SK-N-DZ (cell line): ENCODE data around the gene ASPSCR1.

Experiments used
- DNase-seq: peaks from one replicate; pipeline ENCODE4 v3.0.0-alpha.2; 2015; ENCODE audit warnings: low spot score

ASPSCR1 gene

DNA sequence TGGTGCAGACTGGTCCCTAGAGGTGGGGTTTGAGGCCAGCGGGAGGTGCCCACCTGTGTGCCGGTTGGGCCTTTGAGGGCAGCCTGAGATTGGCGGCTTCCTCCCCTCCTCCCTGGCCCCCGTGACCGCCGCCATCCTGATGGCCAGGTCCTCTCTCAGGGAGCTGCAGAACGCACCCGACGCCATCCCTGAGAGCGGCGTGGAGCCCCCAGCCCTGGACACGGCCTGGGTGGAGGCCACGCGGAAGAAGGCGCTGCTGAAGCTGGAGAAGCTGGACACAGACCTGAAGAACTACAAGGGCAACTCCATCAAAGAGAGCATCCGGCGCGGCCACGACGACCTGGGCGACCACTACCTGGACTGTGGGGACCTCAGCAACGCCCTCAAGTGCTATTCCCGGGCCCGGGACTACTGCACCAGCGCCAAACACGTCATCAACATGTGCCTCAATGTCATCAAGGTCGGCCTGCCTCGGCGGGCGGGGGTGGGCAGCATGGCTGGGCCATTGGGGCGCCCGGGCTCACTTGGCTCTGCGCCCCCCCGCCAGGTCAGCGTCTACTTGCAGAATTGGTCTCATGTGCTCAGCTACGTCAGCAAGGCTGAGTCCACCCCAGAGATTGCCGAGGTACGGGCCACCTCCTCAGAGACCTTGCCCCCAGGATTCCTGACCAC, 77.1 kb downstream of the ASPSCR1 start:
- DNase-seq, result no peak

DNA sequence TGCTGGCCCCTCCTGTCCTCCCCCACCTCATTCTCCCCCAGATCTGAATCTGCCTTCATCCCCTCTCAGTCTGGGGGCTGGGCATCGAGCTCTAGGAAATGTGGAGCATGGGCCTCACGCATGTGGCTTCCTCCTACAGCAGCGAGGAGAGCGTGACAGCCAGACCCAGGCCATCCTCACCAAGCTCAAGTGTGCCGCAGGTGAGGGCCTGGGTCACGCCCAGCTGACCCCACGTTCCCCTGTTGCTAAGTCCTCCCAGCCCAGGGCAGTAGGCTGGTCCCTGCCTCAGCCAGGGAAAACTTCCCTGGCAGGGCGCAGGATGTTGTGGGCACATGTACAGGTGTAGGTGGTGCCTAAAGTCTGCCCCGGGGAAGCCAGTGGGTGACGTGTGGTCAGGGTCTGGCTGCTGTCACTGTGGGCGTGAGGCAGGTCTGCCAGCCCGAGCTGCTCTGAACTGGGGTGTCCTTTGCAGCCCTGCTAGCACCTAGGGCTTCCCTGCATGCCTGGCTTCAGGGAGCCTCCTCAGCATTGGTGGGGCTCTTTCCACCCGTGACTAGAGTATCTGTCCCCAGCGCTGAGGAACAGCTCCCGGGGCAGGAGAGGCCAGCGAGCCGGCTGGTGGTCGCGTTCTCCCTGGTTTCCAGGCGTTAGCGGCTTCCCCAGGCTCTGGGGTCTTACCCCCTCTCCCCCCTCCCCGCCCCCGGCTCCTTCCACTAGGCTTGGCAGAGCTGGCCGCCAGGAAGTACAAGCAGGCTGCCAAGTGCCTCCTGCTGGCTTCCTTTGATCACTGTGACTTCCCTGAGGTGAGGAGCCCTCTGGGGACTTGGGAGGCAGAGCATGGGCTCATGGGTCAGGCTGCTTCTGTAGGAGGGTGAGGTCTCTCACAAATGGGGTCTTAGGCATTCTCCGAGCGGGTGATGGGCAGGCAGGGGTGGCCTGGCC, 77.9 kb downstream of the ASPSCR1 start:
- no peak for DNase-seq

DNA sequence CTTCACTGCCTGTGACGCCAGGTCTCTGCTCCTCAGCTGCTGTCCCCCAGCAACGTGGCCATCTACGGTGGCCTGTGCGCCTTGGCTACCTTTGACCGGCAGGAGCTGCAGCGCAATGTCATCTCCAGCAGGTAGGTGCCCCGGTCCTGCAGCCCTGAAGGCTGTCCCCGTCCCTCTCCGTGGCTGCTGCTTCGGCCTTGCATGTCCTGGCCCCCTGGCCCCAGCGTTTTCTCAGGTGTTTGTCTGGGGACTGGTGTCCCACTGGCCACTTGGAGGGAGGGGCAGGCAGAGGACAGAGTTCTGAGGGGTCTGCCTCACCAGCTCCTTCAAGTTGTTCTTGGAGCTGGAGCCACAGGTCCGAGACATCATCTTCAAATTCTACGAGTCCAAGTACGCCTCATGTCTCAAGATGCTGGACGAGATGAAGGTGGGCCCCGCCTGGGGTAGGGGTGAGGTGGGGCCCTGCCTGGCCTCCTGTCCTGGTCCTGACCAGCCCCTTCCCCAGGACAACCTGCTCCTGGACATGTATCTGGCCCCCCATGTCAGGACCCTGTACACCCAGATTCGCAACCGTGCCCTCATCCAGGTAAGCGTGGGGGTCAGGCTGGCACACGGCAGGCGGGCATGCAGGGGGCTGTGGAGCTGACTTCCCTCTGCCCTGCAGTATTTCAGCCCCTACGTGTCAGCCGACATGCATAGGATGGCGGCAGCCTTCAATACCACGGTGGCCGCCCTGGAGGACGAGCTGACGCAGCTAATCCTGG, 78.7 kb downstream of the ASPSCR1 start:
- no peak for DNase-seq

DNA sequence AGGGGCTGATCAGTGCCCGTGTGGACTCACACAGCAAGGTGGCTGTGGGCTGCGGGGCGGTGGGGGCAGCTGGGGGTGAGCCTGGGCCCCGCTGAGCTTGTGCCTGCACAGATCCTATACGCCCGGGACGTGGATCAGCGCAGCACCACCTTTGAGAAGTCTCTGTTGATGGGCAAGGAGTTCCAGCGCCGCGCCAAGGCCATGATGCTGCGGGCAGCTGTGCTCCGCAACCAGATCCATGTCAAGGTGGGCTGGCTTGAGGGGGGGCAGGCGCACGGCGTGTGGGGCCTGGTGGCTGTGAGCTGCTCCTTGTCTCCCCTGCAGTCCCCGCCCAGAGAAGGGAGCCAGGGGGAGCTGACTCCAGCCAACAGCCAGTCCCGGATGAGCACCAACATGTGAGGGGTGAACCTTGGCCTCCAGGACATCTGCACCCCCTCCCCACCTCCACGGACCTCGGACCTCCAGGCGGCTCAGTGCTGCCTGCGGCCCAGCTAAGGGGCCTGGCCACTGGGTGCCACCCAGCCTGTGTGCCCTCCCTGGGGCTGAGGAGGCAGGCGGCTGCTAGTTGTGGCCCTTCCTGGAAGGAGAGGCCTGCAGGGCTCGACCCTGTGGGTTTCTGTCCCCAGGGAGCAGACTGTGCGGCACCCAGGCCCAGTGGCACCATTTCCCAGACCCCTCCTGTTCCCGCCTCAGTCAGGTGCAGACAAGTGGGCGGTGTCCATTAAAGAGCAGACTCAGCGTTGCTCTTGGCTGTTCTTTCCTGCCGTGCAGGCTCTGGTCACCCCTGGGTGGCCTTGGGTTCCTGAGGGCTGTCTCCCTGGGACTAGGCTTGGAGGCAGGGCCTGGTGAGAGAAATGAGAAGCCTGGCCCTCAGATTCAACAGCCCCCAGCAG, 79.5 kb downstream of the ASPSCR1 start:
- DNase-seq, result no peak

DNA sequence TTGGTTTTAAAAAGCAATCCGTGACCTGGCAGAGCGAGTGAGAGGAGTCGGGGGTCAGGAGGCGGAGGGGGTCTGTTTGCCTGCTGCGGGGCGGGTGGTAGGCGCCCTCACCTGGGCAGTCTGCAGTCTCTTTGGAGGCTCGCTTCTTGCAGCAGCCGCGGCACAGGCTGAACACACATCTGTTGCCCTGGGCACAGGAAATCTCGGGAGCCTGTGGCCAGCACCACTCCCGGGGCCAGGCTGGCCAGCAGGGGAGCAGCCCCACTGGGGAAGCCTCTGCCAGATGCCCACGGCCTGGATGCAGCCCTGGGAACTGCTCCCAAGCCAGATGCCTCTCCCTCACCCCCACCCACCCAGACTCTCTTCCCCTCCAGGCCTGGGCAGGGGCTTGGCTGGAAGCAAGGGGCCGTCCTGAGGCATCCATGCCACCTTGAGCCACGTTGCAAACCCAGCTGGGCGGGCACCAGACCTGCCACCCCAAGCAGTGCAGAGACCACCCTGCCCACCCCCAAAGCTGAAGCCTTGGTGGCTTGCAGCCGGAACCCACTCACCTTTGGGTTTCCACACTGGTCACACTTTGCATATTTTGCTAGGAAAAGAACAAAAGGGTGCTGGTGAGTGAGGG, 80.9 kb downstream of the ASPSCR1 start:
- DNase-seq, result no peak

DNA sequence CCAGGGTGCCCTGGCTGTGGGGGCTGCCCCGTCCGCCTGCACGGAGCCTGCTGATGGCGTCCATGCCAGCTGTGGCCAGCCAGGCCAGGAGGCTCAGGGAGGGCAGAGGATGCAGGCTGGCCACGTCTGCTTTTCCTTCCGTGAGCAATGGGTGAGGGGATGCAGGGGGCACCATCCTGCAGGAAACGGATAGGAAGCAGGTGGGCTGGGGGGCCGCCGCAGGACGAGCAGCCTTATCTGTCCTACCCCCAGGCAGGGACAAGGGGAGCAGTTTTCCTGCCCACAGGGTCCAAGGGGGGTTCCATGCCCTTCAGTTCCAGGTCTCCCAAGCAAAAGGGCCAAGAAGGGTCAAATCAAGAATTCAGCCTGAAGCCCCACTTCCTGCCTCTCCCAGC, 81.4 kb downstream of the ASPSCR1 start:
- DNase-seq, result no peak

DNA sequence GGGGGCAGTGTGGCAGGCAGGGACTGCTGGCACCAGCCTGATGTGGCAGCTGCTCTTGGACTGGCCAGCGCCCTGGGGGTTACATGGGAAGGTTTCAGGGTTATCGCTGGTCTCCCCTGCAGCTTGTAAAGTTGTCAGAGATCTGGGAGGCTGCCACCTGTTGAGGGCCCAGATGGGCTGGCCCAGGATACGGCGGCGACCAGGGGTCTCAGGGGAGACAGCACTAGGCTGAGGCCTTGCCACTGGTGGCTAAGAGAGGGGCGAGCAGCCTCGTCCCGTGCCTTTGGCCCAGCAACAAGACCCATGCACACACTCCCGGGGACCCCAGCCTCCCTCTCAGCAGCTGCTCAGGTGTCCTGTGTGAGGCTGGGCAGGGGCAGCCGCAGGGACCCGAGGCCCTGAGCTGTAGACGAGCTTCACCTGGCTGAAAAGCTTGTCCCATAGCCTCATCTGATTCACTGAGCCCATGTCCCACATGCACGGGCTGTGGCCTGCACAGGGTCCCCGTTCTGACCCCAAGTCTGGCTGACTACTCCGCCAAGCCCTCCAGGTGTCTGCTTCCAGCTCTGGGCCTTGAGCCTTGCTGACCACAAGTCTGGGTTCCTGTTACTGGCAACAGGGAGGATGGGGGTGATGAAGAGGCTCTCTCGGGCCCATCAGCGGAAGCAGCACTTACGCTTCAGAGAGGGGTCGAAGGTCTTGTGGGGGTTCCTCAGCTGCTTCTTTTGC, 82.0 kb downstream of the ASPSCR1 start:
- no peak for DNase-seq

DNA sequence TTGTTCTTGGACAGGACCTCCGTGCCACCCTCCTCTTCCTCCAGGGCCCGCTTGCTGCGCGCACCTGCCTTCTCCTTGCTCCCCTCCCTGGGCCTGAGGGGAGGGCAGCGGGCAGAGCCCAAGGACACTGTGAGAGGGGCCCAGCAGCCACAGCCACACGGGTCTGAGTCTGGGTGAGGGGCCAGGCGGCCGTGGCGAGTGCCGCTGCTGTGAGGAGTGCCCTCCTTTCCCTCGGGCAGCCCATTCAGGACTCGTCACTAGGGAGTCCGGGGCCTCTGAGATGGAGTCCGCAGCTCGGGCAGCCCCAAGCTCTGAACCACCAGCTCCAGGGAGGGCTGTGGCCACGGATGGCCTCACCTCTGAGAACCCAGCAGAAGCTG, 82.6 kb downstream of the ASPSCR1 start:
- no peak for DNase-seq

DNA sequence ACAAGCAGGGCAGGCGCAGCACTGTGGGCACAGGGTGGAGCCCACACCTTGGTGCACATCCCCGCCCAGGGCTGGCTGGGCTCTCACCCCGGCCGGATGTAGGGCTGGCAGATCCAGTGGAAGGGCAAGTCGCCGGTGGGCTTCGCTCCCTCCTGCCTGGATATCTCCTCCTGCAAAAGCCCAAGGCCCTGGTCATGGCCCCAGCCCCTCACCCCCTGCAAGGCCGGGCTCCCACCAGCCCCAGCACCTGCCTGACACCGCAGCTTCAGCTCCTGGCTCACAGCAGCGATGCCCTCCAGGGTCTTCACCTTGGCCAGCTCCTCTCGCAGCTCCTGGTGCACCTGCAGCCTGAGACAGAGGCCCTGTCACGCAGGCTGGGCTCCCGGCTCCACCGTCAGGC, 83.2 kb downstream of the ASPSCR1 start:
- DNase-seq, result no peak

DNA sequence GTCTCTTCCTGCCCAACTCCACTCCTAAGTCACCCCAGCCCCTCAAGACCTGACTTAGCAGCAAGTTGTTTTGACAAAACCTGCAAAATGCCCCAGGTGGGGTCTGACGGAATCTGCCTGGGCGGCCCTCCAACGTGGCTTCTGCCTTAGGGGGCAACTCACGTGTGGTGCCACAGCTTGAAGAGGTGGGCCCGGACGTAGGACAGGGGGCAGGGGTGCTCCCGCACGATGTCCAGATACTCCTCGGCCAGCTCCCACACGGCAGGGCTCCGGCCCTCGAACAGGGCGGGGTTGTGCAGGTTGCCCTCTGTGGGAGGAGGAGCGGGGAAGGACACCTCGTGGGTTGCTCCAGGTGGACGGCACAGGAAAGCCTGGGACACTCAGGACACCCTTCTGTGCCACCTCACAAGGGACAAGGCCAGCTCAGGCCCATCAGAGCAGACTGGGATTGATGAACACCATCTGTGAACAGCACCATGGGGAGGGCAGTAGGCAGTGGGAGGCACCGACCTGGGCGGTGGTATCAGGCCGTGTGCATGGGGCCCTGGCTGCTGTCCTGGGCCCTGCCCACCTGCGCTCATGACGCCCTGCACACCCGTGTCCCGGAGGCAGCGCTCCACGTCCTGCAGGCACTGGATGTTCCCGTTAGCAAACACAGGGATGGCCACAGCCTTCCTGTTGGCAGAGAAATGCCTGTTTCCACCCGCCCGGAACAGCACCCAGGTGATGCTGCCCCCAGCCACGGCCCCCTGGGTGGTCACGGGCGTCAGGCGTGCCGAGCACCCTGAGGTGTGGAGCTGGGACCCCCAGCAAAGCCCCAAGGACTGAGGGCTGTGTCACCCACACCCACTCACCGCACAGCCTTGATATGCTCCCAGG, 83.9 kb downstream of the ASPSCR1 start:
- no peak for DNase-seq

DNA sequence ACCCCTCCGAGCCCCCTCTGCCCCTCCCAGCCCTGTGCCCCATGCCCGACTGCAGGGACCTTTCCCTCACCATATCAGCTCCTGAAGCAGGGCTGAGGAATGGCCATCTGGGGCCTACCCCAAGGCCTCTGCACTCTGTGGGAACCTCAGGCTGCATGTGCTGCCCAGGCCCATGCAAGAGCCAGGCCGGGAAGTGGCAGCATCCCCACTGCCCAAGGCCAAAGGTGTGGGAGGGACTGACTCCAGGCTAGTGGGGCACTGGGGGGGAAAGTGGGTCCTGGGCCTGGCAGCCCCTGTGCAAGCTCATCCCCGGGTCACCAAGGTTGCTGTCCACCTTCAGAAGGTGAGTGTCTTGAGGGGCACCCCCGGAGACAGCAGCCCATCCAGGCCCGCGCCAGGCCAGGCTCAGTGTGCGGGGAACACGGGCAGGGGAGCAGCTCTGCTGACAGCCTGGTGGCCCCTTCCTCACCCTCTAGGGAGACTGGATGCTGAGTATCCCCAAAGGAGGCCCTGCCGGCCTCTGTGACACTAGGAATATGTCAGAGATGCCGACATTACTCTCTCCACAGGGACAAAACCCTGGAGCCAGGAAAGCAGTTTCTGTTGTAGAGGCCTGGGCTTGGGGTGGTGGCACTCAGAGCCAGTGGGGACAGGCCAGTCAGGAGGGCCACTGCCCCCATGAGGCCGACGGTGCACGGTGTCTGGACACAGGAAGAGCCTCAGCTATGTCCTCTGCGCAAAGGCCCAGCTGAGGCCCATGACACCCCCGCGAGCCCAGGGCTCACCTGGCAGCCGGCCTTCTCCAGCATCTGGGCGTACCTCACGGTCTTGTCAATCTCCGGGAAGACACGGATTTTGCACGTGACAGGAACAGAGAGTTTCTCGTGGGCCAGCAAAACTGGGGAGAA, 84.9 kb downstream of the ASPSCR1 start:
- DNase-seq, result no peak

DNA sequence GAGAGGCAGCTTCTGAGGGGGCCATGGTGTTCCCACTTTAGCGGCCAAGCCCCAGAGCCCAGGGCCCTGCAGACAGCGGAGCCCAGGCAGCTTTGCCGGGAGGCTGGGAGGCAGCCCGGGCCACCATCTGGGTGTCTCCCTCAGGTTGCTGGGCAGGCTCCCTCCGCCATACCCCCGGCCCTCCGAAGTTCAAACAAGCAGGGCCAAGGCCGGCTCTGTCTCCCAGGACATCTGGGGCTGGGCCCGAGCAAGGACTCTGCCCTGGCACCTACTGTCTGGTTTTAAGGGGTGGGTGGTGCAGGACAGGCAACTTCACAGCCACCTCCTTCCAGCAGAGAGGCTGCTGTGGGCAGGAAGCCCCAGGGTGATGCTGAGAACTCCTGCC, 85.5 kb downstream of the ASPSCR1 start:
- no peak for DNase-seq

DNA sequence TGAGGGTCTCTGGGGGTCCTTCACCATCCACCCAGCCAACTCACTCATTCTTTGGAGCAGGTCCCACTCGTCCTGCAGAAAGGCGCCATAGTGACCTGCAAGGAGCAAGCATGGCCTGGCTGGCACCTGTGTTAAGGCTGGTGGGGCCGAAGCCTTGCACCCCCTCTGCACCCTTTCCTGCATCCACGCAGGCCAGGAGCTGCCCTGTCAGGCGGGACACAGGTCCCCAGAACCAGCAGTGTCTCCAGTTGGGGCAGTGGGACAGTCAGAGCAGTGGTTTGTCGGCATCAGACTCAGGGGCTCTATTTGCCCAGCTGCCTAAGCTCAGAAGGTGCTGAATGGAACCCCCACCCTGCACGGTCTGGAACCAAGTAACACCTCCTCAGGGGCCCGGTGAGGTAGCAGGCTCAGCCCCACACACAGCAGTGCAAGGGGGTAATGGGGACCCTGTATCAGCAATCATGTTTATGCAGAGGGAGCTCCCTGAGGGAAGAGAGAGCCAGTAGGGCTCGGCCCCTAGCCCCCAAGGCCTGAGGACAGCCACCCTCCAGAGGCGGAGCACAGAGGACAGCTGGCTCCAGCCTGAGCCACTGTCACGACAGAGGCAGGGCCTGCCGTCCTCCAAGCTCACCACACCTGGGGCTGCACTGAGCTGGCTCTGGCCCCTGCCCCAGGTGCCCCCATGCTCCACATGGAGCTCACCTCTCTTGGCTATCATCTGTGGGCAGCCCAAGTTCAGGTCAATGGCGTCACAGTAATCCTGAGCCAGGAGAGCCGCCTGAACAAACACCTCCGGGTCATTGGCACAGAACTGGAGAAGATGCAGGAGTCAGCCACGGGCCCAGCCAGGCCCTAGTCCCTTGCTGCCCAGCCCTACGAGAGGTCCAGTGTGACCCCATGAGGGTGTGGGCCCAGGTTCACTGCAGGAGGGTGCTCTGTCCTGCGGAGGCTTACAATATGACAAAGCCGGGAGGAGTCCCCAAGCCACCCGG, 86.3 kb downstream of the ASPSCR1 start:
- no peak for DNase-seq

DNA sequence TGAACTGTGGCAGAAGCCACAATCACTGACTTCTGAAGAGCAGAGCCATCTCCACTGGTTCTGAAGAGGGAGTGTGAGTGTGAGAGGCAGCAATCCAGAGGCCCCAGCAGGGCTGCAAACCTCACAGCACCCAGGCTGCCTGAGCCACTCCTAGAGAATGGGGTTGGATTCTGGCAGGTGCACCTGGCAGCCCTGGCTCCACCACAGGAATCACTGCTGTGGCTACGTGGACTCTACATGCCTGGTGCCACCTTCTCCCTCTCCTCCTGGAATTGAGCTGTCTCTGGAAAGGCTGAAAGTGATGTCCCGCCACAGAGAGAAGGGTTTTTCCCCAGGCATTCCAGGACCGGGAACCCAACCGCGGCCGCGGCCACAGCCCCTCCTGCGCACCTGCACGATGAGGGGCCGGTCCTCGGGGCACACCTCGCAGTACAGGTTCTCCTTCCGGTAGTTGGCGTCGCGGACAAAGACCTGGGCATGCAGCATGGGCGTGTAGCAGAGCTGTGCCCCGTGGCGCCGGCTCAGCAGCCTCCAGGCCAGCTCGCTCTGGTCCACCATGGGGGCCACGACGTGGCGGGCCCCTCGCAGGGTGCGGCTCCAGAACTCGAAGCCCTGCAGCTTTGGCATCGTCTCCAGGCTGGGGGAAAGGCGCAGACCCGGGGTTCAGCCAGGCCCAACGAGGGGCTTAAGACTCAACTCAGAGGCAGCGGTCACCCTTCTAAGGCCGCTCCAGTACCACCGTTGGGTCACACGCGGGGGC, 87.2 kb downstream of the ASPSCR1 start:
- DNase-seq, result no peak

DNA sequence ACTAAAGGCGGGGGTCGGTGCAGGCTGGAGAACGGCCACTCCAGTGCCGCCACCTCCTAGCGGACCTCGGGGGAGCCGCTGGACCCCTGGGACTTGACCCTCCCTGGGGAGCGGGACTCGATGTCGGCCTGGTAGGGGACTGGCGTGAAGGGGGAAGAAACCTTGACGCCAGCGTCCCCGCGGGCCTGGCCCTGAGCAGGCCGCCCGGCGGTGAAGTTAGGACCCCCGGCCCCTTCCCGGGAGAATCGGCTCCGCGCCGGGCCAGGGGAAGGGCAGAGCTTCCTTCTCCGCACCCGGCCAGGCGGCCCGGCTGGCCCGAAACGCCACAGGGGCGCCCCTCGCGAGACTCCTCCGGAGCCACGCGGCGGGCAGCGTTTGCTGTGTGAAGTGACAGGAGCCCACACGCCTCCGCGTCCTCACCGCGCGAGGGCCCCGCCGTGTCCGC, 87.8 kb downstream of the ASPSCR1 start:
- DNase-seq, result no peak
